Measurements from ENCODE around the gene PAX8. TPM values are rescaled to one million over a fixed set of nuclear protein-coding genes. Genes with fewer than 3 reads are reported as not detected.
A peak's percentile ranks its signal among the peaks of the same experiment; 100 is the strongest.

PAX8 gene
- total RNA-seq, 1 experiment from 2014 or later: 0.15 TPM

GRCh38 chr2:113167962-113168340 lies 110.8 kb downstream of the PAX8 start:
- ChIA-PET CTCF (interaction anchor here (0.7 kb wide), 1 partner anchor 469 kb away, joined by 4 read pairs; no protein-coding TSS in a partner anchor), POLR2A (no interaction called here)
- H3K9me3 ChIP-seq (ENCODE audit: control insufficient read depth, insufficient read depth, low read depth, low read length): no peaks in the 10 kb centered on the region
- no peak overlapping the region for H3K27ac ChIP-seq (ENCODE audit: low read length)
- no peaks in the 10 kb centered on the region for H3K27me3 ChIP-seq (ENCODE audit: control insufficient read depth, insufficient read depth, low read length)
- no TSS peak for BruUV-seq (replicated peaks)
- no peak for DNase-seq (ENCODE audit: low read depth, low spot score)
- H3K4me3 ChIP-seq (ENCODE audit: low read depth in 2 of 2, low read length in 2 of 2): no peak overlapping the region
- ATAC-seq: no peak
- TF ChIP-seq, protein P1, sequence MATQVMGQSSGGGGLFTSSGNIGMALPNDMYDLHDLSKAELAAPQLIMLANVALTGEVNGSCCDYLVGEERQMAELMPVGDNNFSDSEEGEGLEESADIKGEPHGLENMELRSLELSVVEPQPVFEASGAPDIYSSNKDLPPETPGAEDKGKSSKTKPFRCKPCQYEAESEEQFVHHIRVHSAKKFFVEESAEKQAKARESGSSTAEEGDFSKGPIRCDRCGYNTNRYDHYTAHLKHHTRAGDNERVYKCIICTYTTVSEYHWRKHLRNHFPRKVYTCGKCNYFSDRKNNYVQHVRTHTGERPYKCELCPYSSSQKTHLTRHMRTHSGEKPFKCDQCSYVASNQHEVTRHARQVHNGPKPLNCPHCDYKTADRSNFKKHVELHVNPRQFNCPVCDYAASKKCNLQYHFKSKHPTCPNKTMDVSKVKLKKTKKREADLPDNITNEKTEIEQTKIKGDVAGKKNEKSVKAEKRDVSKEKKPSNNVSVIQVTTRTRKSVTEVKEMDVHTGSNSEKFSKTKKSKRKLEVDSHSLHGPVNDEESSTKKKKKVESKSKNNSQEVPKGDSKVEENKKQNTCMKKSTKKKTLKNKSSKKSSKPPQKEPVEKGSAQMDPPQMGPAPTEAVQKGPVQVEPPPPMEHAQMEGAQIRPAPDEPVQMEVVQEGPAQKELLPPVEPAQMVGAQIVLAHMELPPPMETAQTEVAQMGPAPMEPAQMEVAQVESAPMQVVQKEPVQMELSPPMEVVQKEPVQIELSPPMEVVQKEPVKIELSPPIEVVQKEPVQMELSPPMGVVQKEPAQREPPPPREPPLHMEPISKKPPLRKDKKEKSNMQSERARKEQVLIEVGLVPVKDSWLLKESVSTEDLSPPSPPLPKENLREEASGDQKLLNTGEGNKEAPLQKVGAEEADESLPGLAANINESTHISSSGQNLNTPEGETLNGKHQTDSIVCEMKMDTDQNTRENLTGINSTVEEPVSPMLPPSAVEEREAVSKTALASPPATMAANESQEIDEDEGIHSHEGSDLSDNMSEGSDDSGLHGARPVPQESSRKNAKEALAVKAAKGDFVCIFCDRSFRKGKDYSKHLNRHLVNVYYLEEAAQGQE (IDR thresholded peaks at IDR 0.05; ENCODE audit: insufficient read depth in 1 of 2, low read depth in 2 of 2, low read length in 1 of 2): no peak
- TF ChIP-seq, protein P2, sequence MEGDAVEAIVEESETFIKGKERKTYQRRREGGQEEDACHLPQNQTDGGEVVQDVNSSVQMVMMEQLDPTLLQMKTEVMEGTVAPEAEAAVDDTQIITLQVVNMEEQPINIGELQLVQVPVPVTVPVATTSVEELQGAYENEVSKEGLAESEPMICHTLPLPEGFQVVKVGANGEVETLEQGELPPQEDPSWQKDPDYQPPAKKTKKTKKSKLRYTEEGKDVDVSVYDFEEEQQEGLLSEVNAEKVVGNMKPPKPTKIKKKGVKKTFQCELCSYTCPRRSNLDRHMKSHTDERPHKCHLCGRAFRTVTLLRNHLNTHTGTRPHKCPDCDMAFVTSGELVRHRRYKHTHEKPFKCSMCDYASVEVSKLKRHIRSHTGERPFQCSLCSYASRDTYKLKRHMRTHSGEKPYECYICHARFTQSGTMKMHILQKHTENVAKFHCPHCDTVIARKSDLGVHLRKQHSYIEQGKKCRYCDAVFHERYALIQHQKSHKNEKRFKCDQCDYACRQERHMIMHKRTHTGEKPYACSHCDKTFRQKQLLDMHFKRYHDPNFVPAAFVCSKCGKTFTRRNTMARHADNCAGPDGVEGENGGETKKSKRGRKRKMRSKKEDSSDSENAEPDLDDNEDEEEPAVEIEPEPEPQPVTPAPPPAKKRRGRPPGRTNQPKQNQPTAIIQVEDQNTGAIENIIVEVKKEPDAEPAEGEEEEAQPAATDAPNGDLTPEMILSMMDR (IDR thresholded peaks at IDR 0.05): no peak
- no peak for TF ChIP-seq TCF7L2 (IDR thresholded peaks at IDR 0.05; ENCODE audit: low read depth, low read length)
- no peak for TF ChIP-seq SIN3A (IDR thresholded peaks at IDR 0.05; ENCODE audit: borderline replicate concordance, insufficient read depth, low read depth, low read length)
- TF ChIP-seq POLR2AphosphoS5 (IDR thresholded peaks at IDR 0.05; ENCODE audit: low read depth, low read length): no peak
- in situ Hi-C loops (cut with HindIII; ENCODE audit: low pct_unique_long_range_greater_than_20kb, low sequenced_read_pairs) (no loop called here), intact Hi-C loops (cut with micrococcal nuclease; ENCODE audit: unreplicated experiment) (no loop called here)
- H3K4me1 ChIP-seq (ENCODE audit: control insufficient read depth, insufficient read depth, low read length): no peaks in the 10 kb centered on the region
- H3K36me3 ChIP-seq (ENCODE audit: control insufficient read depth, insufficient read depth, low read length): no peaks in the 10 kb centered on the region; the same call in 1 of the 2 replicates

GRCh38 chr2:113167115-113167932 lies 111.4 kb downstream of the PAX8 start:
- ChIA-PET POLR2A (no interaction called here), CTCF (interaction anchor here (0.5 kb wide), 1 partner anchor 29 kb away, joined by 3 read pairs; no protein-coding TSS in a partner anchor)
- intact Hi-C loops (cut with micrococcal nuclease; ENCODE audit: unreplicated experiment): no loop called here
- ATAC-seq: 0 out of 2 replicates have a peak, but pooled peaks have one; percentile 53
- TF ChIP-seq TCF7L2 (IDR thresholded peaks at IDR 0.05; ENCODE audit: low read depth, low read length): no peak
- TF ChIP-seq, protein P1 (IDR thresholded peaks at IDR 0.05; ENCODE audit: insufficient read depth in 1 of 2, low read depth in 2 of 2, low read length in 1 of 2): no peak
- TF ChIP-seq SIN3A (IDR thresholded peaks at IDR 0.05; ENCODE audit: borderline replicate concordance, insufficient read depth, low read depth, low read length): no peak
- TF ChIP-seq, protein P2 (IDR thresholded peaks at IDR 0.05): no peak
- TF ChIP-seq POLR2AphosphoS5 (IDR thresholded peaks at IDR 0.05; ENCODE audit: low read depth, low read length): no peak
- Histone ChIP-seq H3K9me3 (ENCODE audit: control insufficient read depth, insufficient read depth, low read depth, low read length) (no peaks in the 10 kb centered on the region), H3K27me3 (ENCODE audit: control insufficient read depth, insufficient read depth, low read length) (no peaks in the 10 kb centered on the region), H3K4me3 (ENCODE audit: low read depth in 2 of 2, low read length in 2 of 2) (no peak overlapping the region), H3K36me3 (ENCODE audit: control insufficient read depth, insufficient read depth, low read length) (no peaks in the 10 kb centered on the region; the same call in 1 of the 2 replicates), H3K27ac (ENCODE audit: low read length) (no peak overlapping the region), H3K4me1 (ENCODE audit: control insufficient read depth, insufficient read depth, low read length) (no peaks in the 10 kb centered on the region)
- no peak for DNase-seq (ENCODE audit: low read depth, low spot score)
- in situ Hi-C loops (cut with HindIII; ENCODE audit: low pct_unique_long_range_greater_than_20kb, low sequenced_read_pairs): no loop called here
- BruUV-seq (replicated peaks): no TSS peak

Measured in Panc1 (cell line).